HG02678 (cell line): ENCODE results near the gene ADCK1.
"Not testable (repeated sequence)": the region's sequence is repeated elsewhere in the genome, so short reads cannot be mapped to it uniquely, and the experiment has no call there.

ENCODE experiments used
- ATAC-seq: cut with Tn5 transposase; IDR thresholded peaks from one replicate; pipeline ENCODE4 v1.9.1; 2021; ENCODE audit warnings: mild to moderate bottlenecking, moderate library complexity; ENCODE audit not compliant: unreplicated experiment

ADCK1 gene, protein sequence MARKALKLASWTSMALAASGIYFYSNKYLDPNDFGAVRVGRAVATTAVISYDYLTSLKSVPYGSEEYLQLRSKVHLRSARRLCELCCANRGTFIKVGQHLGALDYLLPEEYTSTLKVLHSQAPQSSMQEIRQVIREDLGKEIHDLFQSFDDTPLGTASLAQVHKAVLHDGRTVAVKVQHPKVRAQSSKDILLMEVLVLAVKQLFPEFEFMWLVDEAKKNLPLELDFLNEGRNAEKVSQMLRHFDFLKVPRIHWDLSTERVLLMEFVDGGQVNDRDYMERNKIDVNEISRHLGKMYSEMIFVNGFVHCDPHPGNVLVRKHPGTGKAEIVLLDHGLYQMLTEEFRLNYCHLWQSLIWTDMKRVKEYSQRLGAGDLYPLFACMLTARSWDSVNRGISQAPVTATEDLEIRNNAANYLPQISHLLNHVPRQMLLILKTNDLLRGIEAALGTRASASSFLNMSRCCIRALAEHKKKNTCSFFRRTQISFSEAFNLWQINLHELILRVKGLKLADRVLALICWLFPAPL

GRCh38 chr14:77799863-77800730, at the start of gene ADCK1:
TSS of gene ADCK1 (plus strand) at chr14:77800109. CDS start at chr14:77818979, 18,870 bp downstream.
- peak; percentile 94 for ATAC-seq

GRCh38 chr14:77752266-77752665, 47.6 kb upstream of the ADCK1 start:
- no peak for ATAC-seq

DNA sequence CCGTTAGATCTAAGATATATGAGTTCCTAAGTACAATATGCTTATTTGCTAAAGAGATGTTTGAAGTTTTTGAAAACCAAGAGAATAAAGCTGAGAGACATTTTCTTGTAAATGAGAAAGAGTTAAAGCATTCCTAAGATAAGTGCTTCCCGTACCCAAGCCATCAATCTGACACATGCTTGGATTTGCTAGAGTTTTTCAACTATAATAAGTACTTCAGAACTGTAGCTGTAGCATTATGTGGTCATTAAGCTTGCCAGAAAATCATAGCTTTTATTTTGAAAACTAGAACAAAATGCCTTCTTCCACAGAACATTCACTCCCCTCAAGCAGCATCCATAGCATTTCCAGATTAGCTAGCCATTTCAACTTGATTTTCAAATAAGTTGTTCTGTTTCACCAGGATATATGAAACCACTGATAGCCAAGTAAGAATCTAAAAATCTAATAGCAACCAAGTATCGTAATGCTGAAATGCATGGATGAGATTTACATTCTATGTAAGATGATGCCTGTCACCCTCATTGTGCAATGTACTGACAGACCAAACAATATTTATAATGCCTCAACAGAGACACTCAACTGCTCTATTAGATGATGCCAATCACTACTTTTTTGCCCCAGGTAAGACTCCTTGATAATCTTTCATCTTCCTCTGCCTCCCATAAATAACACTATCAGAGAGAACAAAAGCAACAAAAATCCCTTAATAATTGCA, 47.0 kb upstream of the ADCK1 start:
- ATAC-seq = no peak

GRCh38 chr14:77760381-77761204, 39.3 kb upstream of the ADCK1 start, which contains the start of gene SNW1:
TSS of gene SNW1 (minus strand) at chr14:77761156. CDS start at chr14:77761127, 29 bp downstream.
- ATAC-seq = peak; percentile 95

DNA sequence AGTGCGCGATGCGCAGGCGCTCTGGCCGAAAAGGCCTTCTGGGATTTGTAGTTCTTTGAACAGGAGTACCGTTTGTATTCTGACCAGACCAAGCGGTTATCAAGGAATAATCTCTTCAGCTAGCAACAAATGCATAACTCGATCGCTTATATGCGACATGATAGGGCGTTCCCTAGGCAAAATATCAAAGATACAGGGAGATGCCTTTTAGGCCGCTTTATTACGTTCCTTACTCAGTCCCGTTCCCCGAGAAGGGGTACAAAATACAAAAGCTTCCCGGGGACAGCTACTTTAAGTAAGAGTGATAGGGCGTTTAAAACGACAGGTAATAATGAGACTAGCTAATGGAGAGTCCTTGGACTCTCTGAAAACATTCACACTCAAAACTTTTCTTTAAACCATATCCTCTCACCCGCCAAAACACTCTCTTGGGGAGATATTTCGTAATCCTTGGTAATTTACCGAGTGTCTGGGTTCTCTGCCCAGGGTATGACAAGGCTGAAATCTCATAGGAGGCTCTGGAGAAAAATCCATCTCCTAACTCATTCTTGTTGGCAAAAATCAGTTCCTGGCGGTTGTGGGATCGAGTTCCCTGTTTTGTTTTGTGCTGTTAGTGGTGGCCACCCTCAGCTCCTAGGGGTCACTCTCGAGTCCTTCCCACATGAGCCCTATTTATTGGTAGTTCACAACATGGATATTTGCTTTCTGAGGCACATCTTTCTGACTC, 38.5 kb upstream of the ADCK1 start:
- peak; percentile 20 for ATAC-seq

GRCh38 chr14:77763316-77763715, 36.6 kb upstream of the ADCK1 start:
- no peak for ATAC-seq

DNA sequence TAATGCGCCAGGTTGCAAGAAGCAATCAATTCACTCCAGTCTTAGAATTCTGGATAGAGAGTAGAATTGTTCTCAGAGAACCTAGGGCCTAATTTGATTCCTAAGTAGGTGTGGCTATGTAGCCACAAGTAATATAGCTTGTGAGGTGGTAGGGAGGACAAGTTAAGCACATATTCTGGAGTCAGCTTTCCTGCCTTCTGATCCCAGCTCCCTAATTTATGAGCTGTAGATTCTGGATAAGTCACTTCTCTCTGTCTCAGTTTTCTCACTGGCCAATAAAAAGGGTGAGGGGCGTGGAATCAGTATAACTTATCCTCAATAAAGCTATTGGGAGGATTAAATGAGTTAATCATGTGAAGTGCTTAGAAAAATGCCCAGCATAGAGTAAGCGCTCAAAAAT, 35.9 kb upstream of the ADCK1 start:
- no peak for ATAC-seq

DNA sequence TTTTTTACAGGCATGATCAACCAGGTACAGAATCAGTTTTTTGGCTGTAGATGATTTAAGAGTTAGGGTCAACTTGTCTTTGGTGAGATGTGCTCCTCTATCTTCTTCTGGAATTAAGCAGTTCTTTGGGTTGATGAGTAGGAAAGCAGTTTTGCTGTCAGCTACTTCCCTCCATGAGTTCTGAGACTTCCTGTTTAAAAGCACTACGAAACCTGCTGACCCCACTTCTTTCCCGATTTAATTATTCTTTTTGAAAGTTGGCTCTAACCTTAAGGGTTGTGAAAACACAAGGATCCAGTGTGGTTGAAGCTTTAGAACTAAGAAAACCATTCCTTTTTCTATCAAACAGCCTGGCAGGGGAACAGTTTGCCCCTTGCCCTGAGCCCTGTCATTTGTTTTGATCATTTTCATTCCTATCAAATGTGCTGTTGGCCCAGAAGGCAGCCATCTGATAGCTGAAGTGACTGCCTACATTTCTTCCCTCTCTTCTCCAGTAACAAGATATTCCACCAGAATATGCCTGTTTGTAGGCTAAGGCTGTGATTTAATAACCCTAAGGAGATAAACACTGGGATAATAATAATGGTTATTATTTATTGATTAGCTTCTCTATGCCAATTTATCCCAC, 31.4 kb upstream of the ADCK1 start:
- ATAC-seq = not testable (repeated sequence)

- ATAC-seq = not testable (repeated sequence)
Observed at GRCh38 chr14:77773966-77774365, 25.9 kb upstream of the ADCK1 start.

DNA sequence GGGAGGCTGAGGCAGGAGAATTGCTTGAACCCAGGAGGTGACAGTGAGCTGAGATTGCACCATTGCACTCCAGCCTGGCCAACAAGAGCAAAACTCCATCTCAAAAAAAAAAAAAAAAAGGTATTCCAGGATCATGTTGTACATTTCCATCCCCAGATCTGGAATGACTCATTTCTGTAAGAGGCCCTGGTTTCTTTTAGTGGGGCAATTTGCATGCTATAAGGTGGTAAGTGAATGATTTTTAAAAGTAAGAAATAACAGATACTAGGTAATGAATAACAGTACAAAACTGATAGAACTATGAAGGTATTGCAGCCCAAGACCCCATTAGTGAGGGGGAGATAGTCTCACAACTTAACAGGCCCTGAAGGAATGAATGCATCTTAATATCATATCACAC, 17.7 kb upstream of the ADCK1 start:
- no peak for ATAC-seq

- no peak for ATAC-seq
Observed at GRCh38 chr14:77786148-77786547, 13.8 kb upstream of the ADCK1 start.

GRCh38 chr14:77790566-77791224, 9.2 kb upstream of the ADCK1 start:
- no peak for ATAC-seq

- ATAC-seq = no peak
Observed at GRCh38 chr14:77791225-77791600, 8.7 kb upstream of the ADCK1 start.

- not testable (repeated sequence) for ATAC-seq
Observed at GRCh38 chr14:77793255-77793654, 6.7 kb upstream of the ADCK1 start.

DNA sequence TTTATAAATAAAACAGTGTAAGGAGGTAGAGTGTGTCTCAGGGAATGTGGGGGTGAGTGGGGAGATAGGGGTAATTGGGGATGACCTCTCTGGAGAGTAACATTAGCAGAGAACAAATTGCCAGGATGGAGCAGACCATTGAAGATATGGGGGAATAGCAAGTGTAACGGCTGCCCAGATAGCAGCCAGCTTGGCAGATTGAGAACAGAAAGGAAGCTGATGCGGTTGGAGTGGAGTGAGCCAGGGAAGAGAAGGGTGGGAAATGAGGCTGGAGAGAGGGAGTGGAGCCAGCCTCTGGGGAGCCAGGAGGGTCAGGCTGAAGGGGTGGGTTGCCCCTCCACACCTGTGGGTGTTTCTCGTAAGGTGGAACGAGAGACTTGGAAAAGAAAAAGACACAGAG, 5.6 kb upstream of the ADCK1 start:
- no peak for ATAC-seq

- not testable (repeated sequence) for ATAC-seq
Observed at GRCh38 chr14:77799456-77799855, 453 bp upstream of the ADCK1 start.

- no peak for ATAC-seq
Observed at GRCh38 chr14:77800814-77801213, 905 bp downstream of the ADCK1 start.

GRCh38 chr14:77804592-77804991, 4.7 kb downstream of the ADCK1 start:
- no peak for ATAC-seq
